ENCODE measurements around the gene EXOSC7. TPM values are rescaled to one million over a fixed set of nuclear protein-coding genes. Genes with fewer than 3 reads are reported as not detected.

The EXOSC7 gene
- total and polyA plus RNA-seq, 2 donors (not counting 3 experiments of a cell fraction or from before 2014, with no cell fraction given), result 44.5 to 53.8 TPM

DNA sequence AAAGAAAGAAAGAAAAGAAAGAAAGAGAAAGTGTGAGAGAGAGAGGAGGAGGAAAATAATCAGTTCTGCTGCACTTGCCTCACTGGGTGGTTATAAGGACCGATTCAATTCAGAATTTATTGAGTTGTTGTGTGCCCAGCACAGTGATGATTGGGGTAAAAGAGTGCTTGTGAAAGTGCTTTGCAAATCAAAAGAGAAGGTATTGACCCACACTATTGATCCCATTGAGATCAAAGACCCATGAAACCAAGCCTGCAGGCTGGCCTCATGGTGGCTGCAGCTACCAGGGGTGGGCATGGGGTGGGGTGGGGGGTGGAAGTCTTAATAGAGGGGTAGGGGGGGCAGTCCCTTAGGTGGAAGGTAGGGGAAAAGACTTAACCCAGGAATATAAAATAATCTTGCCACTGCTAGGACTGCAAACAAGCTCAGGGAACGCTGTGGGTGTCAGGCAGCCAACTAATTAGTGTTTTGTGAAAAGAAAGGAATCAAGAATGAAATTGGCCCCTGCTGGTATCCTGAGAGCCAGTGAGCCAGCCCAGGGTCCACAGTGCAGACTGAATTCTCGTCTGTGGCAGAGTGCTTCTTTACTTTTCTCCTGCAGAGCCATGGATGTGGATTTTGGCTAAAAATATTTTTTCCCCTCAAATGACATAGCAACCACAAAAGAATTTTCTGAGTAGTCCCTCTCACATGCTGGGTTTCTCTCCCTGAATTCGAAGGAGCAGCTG is 84.3 kb downstream of the EXOSC7 start:
- Histone ChIP-seq H3K4me3 (replicated peaks in 1 of 3; ENCODE audit: insufficient read depth in 1 of 3, low read depth in 1 of 3, low read length in 3 of 3) (no peak overlapping the region), H3K79me2 (ENCODE audit: control insufficient read depth, insufficient read depth, low read length) (no peaks in the 10 kb centered on the region), H3K9me1 (replicated peaks; ENCODE audit: control insufficient read depth, extremely low read depth, insufficient read depth, low read length) (no peaks in the 10 kb centered on the region), H3K36me3 (ENCODE audit: control insufficient read depth in 2 of 2, extremely low read depth in 1 of 2, insufficient read depth in 2 of 2, low read length in 2 of 2) (no peaks in the 10 kb centered on the region), H3K4me1 (ENCODE audit: control insufficient read depth, extremely low read depth, insufficient read depth, low read length) (peaks cover 13% of the 10 kb centered on the region), H3K9ac (replicated peaks; ENCODE audit: extremely low read depth, insufficient read depth, low read length) (no peak overlapping the region), H3K27ac (ENCODE audit: insufficient read depth, low read depth, low read length) (no peak overlapping the region), H3K27me3 (ENCODE audit: control insufficient read depth in 2 of 2, insufficient read depth in 2 of 2, low read length in 2 of 2) (no peaks in the 10 kb centered on the region), H2AFZ (ENCODE audit: low read depth, low read length) (no peak overlapping the region), H3K4me2 (ENCODE audit: insufficient read depth, low read length) (no peak overlapping the region), H3K9me3 (replicated peaks; ENCODE audit: control insufficient read depth, insufficient read depth, low read length) (no peaks in the 10 kb centered on the region), H4K20me1 (replicated peaks; ENCODE audit: control insufficient read depth, extremely low read depth, insufficient read depth, low read length) (no peaks in the 10 kb centered on the region)
- no peak for DNase-seq (ENCODE audit: low read depth, low spot score)
- TF ChIP-seq JUN (IDR thresholded peaks at IDR 0.05; ENCODE audit: borderline replicate concordance, insufficient read depth, insufficient read length, low read depth), result no peak
- TF ChIP-seq POLR2A (IDR thresholded peaks at IDR 0.05; ENCODE audit: low read depth, low read length), result no peak
- TF ChIP-seq FOS (IDR thresholded peaks at IDR 0.05; ENCODE audit: borderline replicate concordance, insufficient read depth, low read length), result no peak
- TF ChIP-seq, protein P1, sequence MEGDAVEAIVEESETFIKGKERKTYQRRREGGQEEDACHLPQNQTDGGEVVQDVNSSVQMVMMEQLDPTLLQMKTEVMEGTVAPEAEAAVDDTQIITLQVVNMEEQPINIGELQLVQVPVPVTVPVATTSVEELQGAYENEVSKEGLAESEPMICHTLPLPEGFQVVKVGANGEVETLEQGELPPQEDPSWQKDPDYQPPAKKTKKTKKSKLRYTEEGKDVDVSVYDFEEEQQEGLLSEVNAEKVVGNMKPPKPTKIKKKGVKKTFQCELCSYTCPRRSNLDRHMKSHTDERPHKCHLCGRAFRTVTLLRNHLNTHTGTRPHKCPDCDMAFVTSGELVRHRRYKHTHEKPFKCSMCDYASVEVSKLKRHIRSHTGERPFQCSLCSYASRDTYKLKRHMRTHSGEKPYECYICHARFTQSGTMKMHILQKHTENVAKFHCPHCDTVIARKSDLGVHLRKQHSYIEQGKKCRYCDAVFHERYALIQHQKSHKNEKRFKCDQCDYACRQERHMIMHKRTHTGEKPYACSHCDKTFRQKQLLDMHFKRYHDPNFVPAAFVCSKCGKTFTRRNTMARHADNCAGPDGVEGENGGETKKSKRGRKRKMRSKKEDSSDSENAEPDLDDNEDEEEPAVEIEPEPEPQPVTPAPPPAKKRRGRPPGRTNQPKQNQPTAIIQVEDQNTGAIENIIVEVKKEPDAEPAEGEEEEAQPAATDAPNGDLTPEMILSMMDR (IDR thresholded peaks at IDR 0.05; ENCODE audit: extremely low read depth in 1 of 2, insufficient read depth in 1 of 2, low read depth in 1 of 2, low read length in 2 of 2), result no peak
- TF ChIP-seq GATA2 (IDR thresholded peaks at IDR 0.05; ENCODE audit: insufficient read depth, insufficient read length, low read depth, low read length), result no peak
- TF ChIP-seq POLR2AphosphoS5 (IDR thresholded peaks at IDR 0.05; ENCODE audit: insufficient read depth, low read depth, low read length), result no peak
- TF ChIP-seq EZH2 (IDR thresholded peaks at IDR 0.05; ENCODE audit: borderline replicate concordance, low read depth, low read length, severe bottlenecking), result no peak
- no peak for TF ChIP-seq MYC (IDR thresholded peaks at IDR 0.05; ENCODE audit: low read depth, low read length)
- TF ChIP-seq, protein P2, sequence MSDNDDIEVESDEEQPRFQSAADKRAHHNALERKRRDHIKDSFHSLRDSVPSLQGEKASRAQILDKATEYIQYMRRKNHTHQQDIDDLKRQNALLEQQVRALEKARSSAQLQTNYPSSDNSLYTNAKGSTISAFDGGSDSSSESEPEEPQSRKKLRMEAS (IDR thresholded peaks at IDR 0.05; ENCODE audit: insufficient read depth, insufficient read length), result no peak
- POLR2A ChIA-PET, result no interaction called here
- dilution Hi-C loops (cut with MboI; ENCODE audit: extremely low pct_ligation_motif_present, low sequenced_read_pairs), result no loop called here
- no TSS peak for BruUV-seq (replicated peaks)
- CTCF ChIA-PET, result no interaction called here
- intact Hi-C loops (cut with micrococcal nuclease), result no loop called here
- no peak for FAIRE-seq

Small RNA genes lying within 50 kb of the gene (small RNA-seq; reads per million reads assigned to genes)
- not detected for gene RNU5B-3P (ENCODE audit: insufficient read depth, insufficient read length, low read depth, low replicate concordance)

Other genes with a start within 250 kb of the EXOSC7 start
- gene ZNF501, start 246.6 kb upstream of the EXOSC7 start, total RNA-seq, result 2.9 and 3.9 TPM in 2 replicates
- 0.92 and 1.6 TPM in 2 replicates for gene ZNF501, start 246.6 kb upstream of the EXOSC7 start, polyA plus RNA-seq
- 25.2 and 28.1 TPM in 2 replicates for gene KIAA1143, start 214.6 kb upstream of the EXOSC7 start, total RNA-seq
- gene KIAA1143, start 214.6 kb upstream of the EXOSC7 start, polyA plus RNA-seq, result 5.4 and 6.1 TPM in 2 replicates
- gene KIF15, start 214.4 kb upstream of the EXOSC7 start, total RNA-seq, result 20.9 and 21.6 TPM in 2 replicates
- 1.6 and 2.2 TPM in 2 replicates for gene KIF15, start 214.4 kb upstream of the EXOSC7 start, polyA plus RNA-seq
- 10.6 and 13.6 TPM in 2 replicates for gene TMEM42, start 114.3 kb upstream of the EXOSC7 start, total RNA-seq
- gene TMEM42, start 114.3 kb upstream of the EXOSC7 start, polyA plus RNA-seq, result 43.6 and 46.4 TPM in 2 replicates
- 0.24 and 0.39 TPM in 2 replicates for gene TGM4, start 101.6 kb upstream of the EXOSC7 start, total RNA-seq
- 0.11 and 0.16 TPM in 2 replicates for gene TGM4, start 101.6 kb upstream of the EXOSC7 start, polyA plus RNA-seq
- 62.4 and 62.7 TPM in 2 replicates for gene ZDHHC3, start 70 bp upstream of the EXOSC7 start, total RNA-seq
- 97.1 and 131 TPM in 2 replicates for gene ZDHHC3, start 70 bp upstream of the EXOSC7 start, polyA plus RNA-seq
- gene CLEC3B, start 50.1 kb downstream of the EXOSC7 start, total RNA-seq, result not detected in 2 replicates
- 1.8 and 3.2 TPM in 2 replicates for gene CLEC3B, start 50.1 kb downstream of the EXOSC7 start, polyA plus RNA-seq
- gene CDCP1, start 170.1 kb downstream of the EXOSC7 start, total RNA-seq, result 0.22 TPM in 1 of 2 replicates, not detected in the other
- 0.01 TPM in 1 of 2 replicates, not detected in the other for gene CDCP1, start 170.1 kb downstream of the EXOSC7 start, polyA plus RNA-seq

Data from endothelial cell of umbilical vein (primary cell).